GM19324 (cell line): ENCODE measurements around the gene CCDC88B.
A peak's percentile ranks its signal among the peaks of the same experiment; 100 is the strongest.
"Not testable (repeated sequence)": the region's sequence is repeated elsewhere in the genome, so short reads cannot be mapped to it uniquely, and the experiment has no call there.

Experiments
- ATAC-seq: cut with Tn5 transposase; IDR thresholded peaks from one replicate; pipeline ENCODE4 v1.9.1; 2021; ENCODE audit warnings: mild to moderate bottlenecking, moderate library complexity; ENCODE audit not compliant: unreplicated experiment, low FRiP score

CCDC88B gene

GRCh38 chr11:64305075-64305690, 34.8 kb upstream of the CCDC88B start, which contains the start of gene ESRRA:
Gene ESRRA (plus strand): TSS chr11:64305524. CDS start chr11:64307180, 1,656 bp downstream.
- peak; percentile 84 for ATAC-seq

GRCh38 chr11:64305691-64306562, 34.1 kb upstream of the CCDC88B start:
- peak; percentile 31 for ATAC-seq

- no peak for ATAC-seq
Measured at GRCh38 chr11:64306563-64306875, 33.5 kb upstream of the CCDC88B start.

GRCh38 chr11:64306876-64307622, 33.0 kb upstream of the CCDC88B start:
- no peak for ATAC-seq

- ATAC-seq = not testable (repeated sequence)
Measured at GRCh38 chr11:64307795-64308194, 32.2 kb upstream of the CCDC88B start.

- no peak for ATAC-seq
Measured at GRCh38 chr11:64312947-64313346, 27.1 kb upstream of the CCDC88B start.

GRCh38 chr11:64313491-64314145, 26.4 kb upstream of the CCDC88B start:
- ATAC-seq = no peak

- no peak for ATAC-seq
Measured at GRCh38 chr11:64314146-64314804, 25.7 kb upstream of the CCDC88B start.

GRCh38 chr11:64314805-64315561, 25.0 kb upstream of the CCDC88B start:
- ATAC-seq = no peak

- not testable (repeated sequence) for ATAC-seq
Measured at GRCh38 chr11:64315667-64316526, 24.1 kb upstream of the CCDC88B start.

- peak; percentile 1 for ATAC-seq
Measured at GRCh38 chr11:64316672-64317324, 23.2 kb upstream of the CCDC88B start.

GRCh38 chr11:64317325-64317960, 22.6 kb upstream of the CCDC88B start, which contains the start of gene TRMT112:
Gene TRMT112 (minus strand): TSS chr11:64317559. CDS start chr11:64317526, 33 bp downstream.
- peak; percentile 79 for ATAC-seq

GRCh38 chr11:64317961-64318765, 21.8 kb upstream of the CCDC88B start, which contains the start of gene PRDX5:
Gene PRDX5 (plus strand): TSS chr11:64318121. CDS start chr11:64318216, 95 bp downstream.
- peak; percentile 82 for ATAC-seq

GRCh38 chr11:64318766-64319761, 20.9 kb upstream of the CCDC88B start:
- ATAC-seq = no peak

GRCh38 chr11:64320556-64320955, 19.4 kb upstream of the CCDC88B start:
- ATAC-seq = no peak
